H54 (cell line): ENCODE results near the gene GOLGA6L10.
"Not testable (repeated sequence)": the region's sequence is repeated elsewhere in the genome, so short reads cannot be mapped to it uniquely, and the experiment has no call there.

Experiments used
- DNase-seq: peaks from one replicate; pipeline ENCODE4 v3.0.0; 2011; ENCODE audit warnings: low spot score, mixed read lengths; ENCODE audit not compliant: insufficient read length
- FAIRE-seq: peaks from 3 replicates; lab custom pipeline; 2011; peaks lifted over from hg19 to GRCh38; lab: Jason Lieb, UNC
- POLR2A ChIP-seq: IDR thresholded peaks from 2 replicates; pipeline ENCODE4 v1.6.1; 2011; ENCODE audit warnings: low read depth, mild to moderate bottlenecking, low read length

Gene GOLGA6L10

GRCh38 chr15:82349375-82349774, at the start of gene GOLGA6L10:
GOLGA6L10 (minus strand) TSS chr15:82349475; CDS start chr15:82349375, 100 bp downstream.
- not testable (repeated sequence) for DNase-seq, FAIRE-seq

DNA sequence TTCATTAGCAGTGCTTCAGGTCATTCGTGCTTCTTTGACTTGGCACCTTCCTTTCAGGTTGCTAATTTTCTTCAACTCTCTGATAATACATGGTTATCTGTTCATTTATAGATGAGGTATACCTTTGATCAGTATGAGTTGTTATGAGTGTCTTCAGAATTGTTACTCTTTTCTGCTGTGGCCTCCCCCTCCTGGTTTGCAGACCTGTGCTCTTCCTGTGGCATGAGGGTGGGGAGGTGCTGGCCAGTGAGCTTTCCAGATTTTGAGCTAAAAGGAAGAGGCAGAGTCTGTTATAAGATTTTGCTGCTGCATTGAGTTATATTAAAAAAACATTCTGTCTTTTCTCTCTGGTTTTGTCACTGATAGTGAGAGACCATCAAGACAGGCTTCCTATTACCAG, 49.5 kb upstream of the GOLGA6L10 start:
- FAIRE-seq: no peak
- no peak for TF ChIP-seq POLR2A
- no peak for DNase-seq

GRCh38 chr15:82397817-82398216, 48.5 kb upstream of the GOLGA6L10 start:
- no peak for TF ChIP-seq POLR2A
- FAIRE-seq (no peak), DNase-seq (no peak)

DNA sequence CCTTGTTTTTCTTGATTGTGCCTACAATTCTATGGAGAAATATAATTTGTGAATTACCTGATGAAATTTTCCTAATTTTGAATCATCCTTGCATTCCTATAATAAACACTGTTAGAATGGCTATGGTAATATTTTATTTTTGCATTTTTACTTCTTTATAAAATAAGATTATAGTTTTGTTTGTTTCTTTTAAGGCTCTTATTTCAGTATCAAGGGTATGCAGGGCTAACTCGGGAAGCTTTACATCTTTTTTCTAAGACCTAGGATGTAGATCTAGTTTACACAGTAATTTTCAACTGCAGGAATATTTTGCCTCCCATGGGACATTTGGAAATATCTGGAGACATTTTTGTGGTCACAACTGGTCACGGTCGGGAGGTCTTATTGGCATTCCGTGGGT, 46.5 kb upstream of the GOLGA6L10 start:
- not testable (repeated sequence) for FAIRE-seq, DNase-seq

DNA sequence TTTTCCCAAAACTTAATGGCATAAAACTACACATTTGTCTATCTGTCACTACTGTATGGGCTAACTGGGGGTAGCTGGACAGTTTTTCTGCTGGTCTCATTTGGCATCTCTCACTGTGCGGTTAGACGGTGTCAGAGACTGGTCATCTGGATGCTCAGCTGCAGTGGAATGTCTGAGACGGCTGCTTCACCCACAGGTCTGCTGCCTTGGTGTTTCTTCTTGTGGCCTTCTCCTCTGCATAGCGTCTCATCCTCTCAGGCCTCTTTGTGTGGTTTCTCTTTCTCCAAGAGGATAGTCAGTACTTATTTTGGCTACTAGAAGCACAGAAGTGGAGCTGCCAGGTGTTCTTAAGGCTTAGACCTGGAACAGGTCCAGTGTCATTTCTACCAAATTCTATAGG, 44.4 kb upstream of the GOLGA6L10 start:
- DNase-seq (no peak), FAIRE-seq (no peak)
- TF ChIP-seq POLR2A: no peak

DNA sequence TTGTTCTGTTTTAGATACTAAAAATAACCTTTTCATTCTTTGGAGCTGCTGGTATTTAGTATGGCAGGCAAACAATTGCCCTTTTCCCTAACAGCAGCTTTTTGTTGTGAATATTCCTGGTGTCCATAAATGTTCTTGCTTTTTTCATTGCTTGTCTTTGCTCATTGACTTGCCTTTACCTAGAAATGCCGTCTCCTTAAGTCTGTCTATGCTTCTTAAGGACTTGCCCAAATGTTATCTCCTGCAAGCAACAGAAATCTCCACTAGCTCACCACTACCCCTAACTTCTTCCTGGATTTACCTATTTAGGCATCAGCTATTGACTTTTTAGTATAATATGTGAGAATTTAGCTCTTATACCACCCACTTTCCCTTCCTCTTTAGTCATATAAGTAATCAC, 42.8 kb upstream of the GOLGA6L10 start:
- not testable (repeated sequence) for FAIRE-seq, DNase-seq

GRCh38 chr15:82390152-82390551, 40.9 kb upstream of the GOLGA6L10 start:
- FAIRE-seq: not testable (repeated sequence)

DNA sequence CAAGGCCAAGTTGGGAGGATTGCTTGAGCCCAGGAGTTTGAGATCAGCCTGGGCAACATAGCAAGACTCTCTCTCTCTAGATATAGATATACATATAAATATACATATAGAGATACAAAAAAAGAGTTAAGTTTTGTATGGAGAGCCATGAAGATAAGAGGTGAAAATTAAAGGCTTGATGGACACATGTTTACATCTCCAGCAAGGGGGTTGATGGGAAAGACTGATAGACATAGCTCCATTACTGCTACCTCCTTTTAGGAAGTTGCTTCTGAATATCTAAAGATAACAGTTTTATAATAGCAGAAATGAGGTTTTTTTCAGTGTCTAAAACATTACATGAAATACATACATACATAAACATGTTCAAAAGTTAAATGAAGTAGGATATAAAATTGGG, 37.9 kb upstream of the GOLGA6L10 start:
- FAIRE-seq, DNase-seq: not testable (repeated sequence)

More at GRCh38 chr15:82390152-82390551, 40.9 kb upstream of the GOLGA6L10 start:
- DNase-seq: not testable (repeated sequence)

DNA sequence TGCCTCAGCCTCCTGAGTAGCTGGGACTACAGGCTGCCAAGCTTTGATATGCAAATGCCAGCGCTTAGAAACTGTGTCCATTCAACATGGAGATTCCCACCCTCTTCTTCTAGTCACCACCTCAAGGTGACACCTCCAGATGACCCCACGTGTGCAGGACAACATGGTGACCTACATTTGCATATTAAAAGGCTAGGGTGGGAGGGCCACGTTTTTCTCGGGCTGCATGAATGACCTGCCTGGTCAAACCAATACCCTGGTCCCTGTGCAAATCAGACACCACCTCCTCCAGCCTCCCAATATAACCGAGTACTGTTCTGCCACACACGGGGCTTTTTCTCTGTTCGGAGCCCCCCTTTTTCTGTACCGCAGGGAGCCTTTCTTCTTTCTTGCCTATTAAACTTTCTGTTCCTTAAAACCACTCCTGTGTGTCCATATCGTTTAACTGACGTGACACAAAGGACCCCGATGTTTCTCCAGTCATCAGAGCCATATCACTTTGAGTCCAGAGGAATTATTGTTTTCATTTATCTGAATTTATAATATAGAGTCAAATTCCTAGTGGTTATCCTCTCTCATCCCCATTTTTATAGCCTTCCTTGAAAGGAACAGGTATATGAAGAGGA, 32.2 kb upstream of the GOLGA6L10 start:
- FAIRE-seq, DNase-seq: not testable (repeated sequence)

GRCh38 chr15:82379552-82379951, 30.3 kb upstream of the GOLGA6L10 start:
- FAIRE-seq, DNase-seq: not testable (repeated sequence)

DNA sequence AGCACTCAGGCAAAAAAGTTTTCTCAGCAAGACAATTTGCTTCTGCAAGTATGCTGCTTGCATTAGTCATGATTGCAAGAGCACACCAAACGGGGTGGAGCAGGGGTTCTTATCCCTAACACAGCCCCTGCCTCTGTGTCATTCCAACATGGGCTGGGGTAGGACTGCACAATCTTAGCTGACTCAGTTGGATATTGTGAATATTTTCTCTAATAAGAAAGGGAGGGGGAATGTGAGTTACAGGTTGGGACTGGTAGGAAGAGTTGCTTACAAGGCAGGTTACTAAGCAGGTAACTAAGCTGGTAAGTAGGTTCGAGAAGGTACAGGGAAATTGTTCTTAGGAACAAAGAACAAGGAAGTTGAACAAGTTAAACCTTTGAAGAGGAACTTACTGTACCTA, 24.4 kb upstream of the GOLGA6L10 start:
- DNase-seq, FAIRE-seq: not testable (repeated sequence)

DNA sequence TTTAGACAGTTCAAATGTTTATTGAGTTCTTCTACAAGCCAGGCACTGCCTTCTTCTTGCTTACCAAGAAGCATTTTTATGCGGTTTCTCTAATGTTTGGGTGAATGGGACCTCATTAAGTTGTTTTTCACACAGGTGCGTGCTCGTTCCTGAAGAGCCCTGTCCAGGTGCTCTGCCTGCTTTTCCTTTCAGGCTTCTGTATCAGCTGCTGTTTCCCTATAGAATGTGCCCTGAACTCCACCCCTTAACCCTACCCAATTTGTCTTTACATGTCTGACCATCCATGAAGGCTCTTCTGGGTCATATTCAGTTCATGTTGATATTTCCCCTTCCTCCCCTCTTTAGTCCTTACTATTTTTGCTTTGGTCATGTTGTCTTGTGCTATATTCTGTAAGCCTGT, 22.4 kb upstream of the GOLGA6L10 start:
- DNase-seq (no peak), FAIRE-seq (no peak)
- no peak for TF ChIP-seq POLR2A

DNA sequence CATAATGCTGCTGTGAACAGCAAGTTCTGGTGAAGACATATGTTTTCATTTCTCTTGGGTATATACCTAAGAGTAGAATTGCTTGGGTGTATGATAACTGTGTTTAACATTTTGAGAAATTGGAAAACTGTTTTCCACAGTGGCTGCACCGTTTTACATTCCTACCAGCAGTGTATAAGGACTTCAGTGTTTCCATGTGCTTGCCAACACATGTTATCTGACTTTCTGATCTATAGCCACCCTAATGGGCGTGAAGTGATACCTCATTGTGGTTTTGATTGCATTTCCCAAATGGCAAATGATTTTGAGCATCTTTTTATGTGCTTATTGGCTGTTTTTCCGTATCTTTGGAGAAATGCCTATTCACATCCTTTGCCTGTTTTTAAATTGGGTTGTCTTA, 18.5 kb upstream of the GOLGA6L10 start:
- DNase-seq, FAIRE-seq: not testable (repeated sequence)

DNA sequence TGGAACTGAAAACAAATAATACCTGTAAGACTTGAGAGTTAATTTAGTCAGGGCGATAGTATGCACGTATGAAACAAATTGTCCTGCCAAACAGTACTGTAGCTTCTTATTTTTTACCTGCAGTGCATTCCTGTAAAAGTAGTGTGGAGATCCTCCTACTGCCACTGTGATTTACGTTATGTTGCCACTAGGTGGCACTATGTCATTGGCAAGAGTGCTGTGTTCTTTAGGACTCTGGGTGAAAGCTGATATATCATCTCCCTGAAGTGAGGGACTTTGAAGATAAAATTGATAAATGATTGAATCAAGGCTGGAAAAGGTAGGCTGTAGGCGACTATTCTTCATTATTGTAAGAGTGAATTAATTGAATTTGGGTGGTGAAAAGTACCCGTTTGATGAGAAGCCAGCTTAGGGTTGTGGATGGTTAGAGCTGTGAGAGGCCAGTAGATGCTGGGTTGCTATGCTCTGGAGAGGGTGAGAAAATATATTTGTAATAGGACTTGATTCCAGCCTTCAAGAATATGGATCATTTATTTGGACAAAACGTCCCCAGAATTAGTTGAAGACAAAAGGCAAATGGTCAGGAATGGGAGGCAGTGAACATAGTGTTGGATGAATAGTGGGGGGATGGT, 16.5 kb upstream of the GOLGA6L10 start:
- FAIRE-seq, DNase-seq: not testable (repeated sequence)

DNA sequence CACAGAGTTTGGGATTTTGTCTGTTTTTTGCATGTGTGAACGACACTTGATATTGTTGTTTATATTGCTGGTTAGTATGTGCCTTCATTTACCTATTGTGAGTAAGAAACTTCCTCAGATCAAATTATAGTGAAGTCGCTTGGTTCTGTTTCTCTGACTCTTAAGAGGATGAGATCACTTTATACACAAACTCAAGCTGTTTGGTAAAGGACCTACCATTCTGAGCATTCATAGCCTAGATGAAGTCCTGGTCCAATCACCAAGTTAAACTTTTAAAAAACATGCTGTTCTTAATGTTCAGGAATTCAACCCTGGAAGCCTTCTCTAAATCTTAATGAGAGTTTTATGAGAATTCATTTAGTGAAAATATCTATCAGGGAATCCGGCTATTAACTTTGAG, 15.3 kb upstream of the GOLGA6L10 start:
- not testable (repeated sequence) for DNase-seq, FAIRE-seq

- not testable (repeated sequence) for DNase-seq, FAIRE-seq
Observed at GRCh38 chr15:82362790-82363189, 13.5 kb upstream of the GOLGA6L10 start.

- not testable (repeated sequence) for DNase-seq, FAIRE-seq
Observed at GRCh38 chr15:82360618-82361017, 11.3 kb upstream of the GOLGA6L10 start.

- DNase-seq, FAIRE-seq: not testable (repeated sequence)
Observed at GRCh38 chr15:82355055-82355454, 5.8 kb upstream of the GOLGA6L10 start.

GRCh38 chr15:82354546-82354945, 5.3 kb upstream of the GOLGA6L10 start:
- FAIRE-seq: not testable (repeated sequence)

GRCh38 chr15:82347645-82348044, 1.6 kb downstream of the GOLGA6L10 start:
- DNase-seq, FAIRE-seq: not testable (repeated sequence)

More at GRCh38 chr15:82354546-82354945, 5.3 kb upstream of the GOLGA6L10 start:
- DNase-seq: not testable (repeated sequence)

DNA sequence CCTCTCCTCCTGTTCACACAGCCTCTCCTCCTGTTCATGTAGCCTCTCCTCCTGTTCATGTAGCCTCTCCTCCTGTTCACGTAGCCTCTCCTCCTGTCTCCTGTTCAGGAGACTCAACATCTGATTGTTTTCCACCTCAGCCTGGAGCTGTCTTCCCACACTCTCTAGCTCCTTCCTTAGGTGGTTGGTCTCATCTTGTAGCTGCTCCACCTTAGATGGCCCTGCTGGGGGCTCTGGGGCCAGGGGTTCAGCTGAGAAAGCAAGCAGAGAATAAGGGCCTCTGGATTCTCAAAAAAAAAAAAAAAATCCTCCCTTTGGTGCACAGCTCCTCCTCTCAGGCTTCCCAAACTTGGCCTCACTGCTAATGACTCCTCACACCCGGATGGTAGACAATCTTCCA, 4.1 kb downstream of the GOLGA6L10 start:
- FAIRE-seq, DNase-seq: not testable (repeated sequence)
